CD4-positive, alpha-beta T cell treated with Interferon gamma for 1 hour (primary cell): ENCODE data around the gene SORD.
"Not testable (repeated sequence)": the region's sequence is repeated elsewhere in the genome, so short reads cannot be mapped to it uniquely, and the experiment has no call there.

Experiments used
- DNase-seq: peaks from one replicate; pipeline ENCODE4 v3.0.0-alpha.2; 2020

The SORD gene

GRCh38 chr15:45025627-45026026 is 2.6 kb downstream of the SORD start:
- not testable (repeated sequence) for DNase-seq

- no peak for DNase-seq
Measured at GRCh38 chr15:45026651-45027190, 3.7 kb downstream of the SORD start.

- DNase-seq = no peak
Measured at GRCh38 chr15:45027220-45027619, 4.2 kb downstream of the SORD start.

- no peak for DNase-seq
Measured at GRCh38 chr15:45030743-45031142, 7.7 kb downstream of the SORD start.

- DNase-seq = not testable (repeated sequence)
Measured at GRCh38 chr15:45031522-45032028, 8.6 kb downstream of the SORD start.

- DNase-seq = not testable (repeated sequence)
Measured at GRCh38 chr15:45032501-45032900, 9.5 kb downstream of the SORD start.

GRCh38 chr15:45034087-45034486 is 11.1 kb downstream of the SORD start:
- DNase-seq = not testable (repeated sequence)

- DNase-seq = not testable (repeated sequence)
Measured at GRCh38 chr15:45034600-45035375, 11.8 kb downstream of the SORD start.

GRCh38 chr15:45036812-45037781 is 14.1 kb downstream of the SORD start:
- DNase-seq = peak; percentile 70

- DNase-seq = no peak
Measured at GRCh38 chr15:45037936-45038335, 14.9 kb downstream of the SORD start.

GRCh38 chr15:45040396-45040795 is 17.4 kb downstream of the SORD start:
- DNase-seq = not testable (repeated sequence)

GRCh38 chr15:45041538-45041937 is 18.5 kb downstream of the SORD start:
- not testable (repeated sequence) for DNase-seq

GRCh38 chr15:45042859-45043258 is 19.9 kb downstream of the SORD start:
- DNase-seq = not testable (repeated sequence)

- DNase-seq = not testable (repeated sequence)
Measured at GRCh38 chr15:45044270-45044669, 21.3 kb downstream of the SORD start.

GRCh38 chr15:45048449-45048793 is 25.4 kb downstream of the SORD start:
- DNase-seq = peak; percentile 13

- DNase-seq = peak; percentile 75
Measured at GRCh38 chr15:45048794-45049631, 26.0 kb downstream of the SORD start.

GRCh38 chr15:45050587-45050986 is 27.6 kb downstream of the SORD start:
- DNase-seq = no peak

GRCh38 chr15:45052676-45053075 is 29.7 kb downstream of the SORD start:
- not testable (repeated sequence) for DNase-seq

GRCh38 chr15:45058690-45059675 is 36.0 kb downstream of the SORD start:
- DNase-seq = not testable (repeated sequence)

GRCh38 chr15:45062301-45062700 is 39.3 kb downstream of the SORD start:
- not testable (repeated sequence) for DNase-seq

GRCh38 chr15:45064386-45064785 is 41.4 kb downstream of the SORD start:
- DNase-seq = no peak
